Measurements from ENCODE around the gene DAPK3. TPM values are rescaled to one million over a fixed set of nuclear protein-coding genes. Genes with fewer than 3 reads are reported as not detected.
"Not testable (repeated sequence)": the region's sequence is repeated elsewhere in the genome, so short reads cannot be mapped to it uniquely, and the experiment has no call there.

DAPK3 gene
- polyA plus RNA-seq, 2 of the 4 experiments (the other 2 are of a cell fraction) = 33.0 to 54.9 TPM

DNA sequence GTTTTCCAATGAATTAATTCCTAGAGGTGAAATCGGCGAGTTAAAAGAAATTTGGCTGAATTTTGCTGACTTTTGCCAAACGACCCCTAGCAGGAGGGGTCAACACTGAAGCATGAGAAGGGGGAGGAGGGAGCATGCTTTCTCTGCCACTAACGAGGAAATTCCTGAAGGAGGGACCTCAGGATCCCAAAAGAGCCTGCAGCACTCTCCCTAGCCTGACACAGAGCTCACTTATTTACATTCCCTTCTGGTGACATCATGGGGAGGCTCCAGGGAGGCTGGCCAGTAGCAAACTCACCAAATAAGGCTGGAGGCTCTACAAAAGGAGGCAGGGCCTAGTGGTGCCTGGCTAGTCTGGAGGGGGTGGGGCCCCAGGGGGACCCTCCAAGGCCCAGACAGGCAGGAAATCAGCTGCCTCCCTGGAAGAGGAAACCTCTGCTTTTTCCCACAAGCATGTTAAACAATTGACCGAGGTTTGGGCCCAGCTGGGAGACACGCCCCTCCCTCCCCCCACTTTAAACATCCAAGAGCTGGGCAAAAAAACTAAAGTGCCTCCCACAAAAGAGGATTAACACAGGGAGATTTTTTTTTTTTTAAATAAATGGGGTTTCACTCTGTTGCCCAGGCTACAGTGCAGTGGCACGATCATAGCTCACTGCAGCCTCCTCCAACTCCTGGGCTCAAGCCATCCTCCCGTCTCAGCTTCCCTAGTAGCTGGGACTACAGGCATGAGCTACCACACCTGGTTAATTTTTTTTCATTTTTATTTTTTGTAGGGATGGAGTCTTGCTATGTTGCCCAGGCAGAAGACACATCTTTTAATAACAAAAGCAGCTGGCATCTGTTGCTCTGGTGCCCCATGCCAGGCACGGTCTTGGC lies 2.1 kb downstream of the DAPK3 start (continued):
- TF ChIP-seq EHMT2 (IDR thresholded peaks at IDR 0.05; ENCODE audit: low read depth) (no peak), MAZ (IDR thresholded peaks at IDR 0.05; ENCODE audit: borderline replicate concordance, low read depth, low read length) (no peak), EP300 (IDR thresholded peaks at IDR 0.05) (no peak), KDM5A (IDR thresholded peaks at IDR 0.05) (no peak), CHD4 (IDR thresholded peaks at IDR 0.05; ENCODE audit: borderline replicate concordance) (no peak), POLR2A (IDR thresholded peaks at IDR 0.05; ENCODE audit: low read length) (no peak), CBX8 (IDR thresholded peaks at IDR 0.05) (no peak), CBX2 (IDR thresholded peaks at IDR 0.05; ENCODE audit: borderline replicate concordance, low read depth) (no peak), POLR2AphosphoS2 (conservative IDR thresholded peaks at IDR 0.05; ENCODE audit: low read length) (no peak), BHLHE40 (IDR thresholded peaks at IDR 0.05; ENCODE audit: low read depth, low read length) (no peak), KDM1A (IDR thresholded peaks at IDR 0.05; ENCODE audit: low read depth) (no peak), NR3C1 (IDR thresholded peaks at IDR 0.05) (no peak), SMC3 (IDR thresholded peaks at IDR 0.05) (no peak), RCOR1 (IDR thresholded peaks at IDR 0.05; ENCODE audit: low read depth, low read length) (no peak), ZNF302 (CRISPR knock-in tag; IDR thresholded peaks at IDR 0.05) (no peak), PHF8 (IDR thresholded peaks at IDR 0.05; ENCODE audit: borderline replicate concordance, low read depth) (no peak), ZSCAN20 (CRISPR knock-in tag; IDR thresholded peaks at IDR 0.05) (no peak), FOSB (CRISPR knock-in tag; IDR thresholded peaks at IDR 0.05) (no peak), HOXB13 (CRISPR knock-in tag; IDR thresholded peaks at IDR 0.05; ENCODE audit: low read depth) (no peak), ZFP36 (IDR thresholded peaks at IDR 0.05; ENCODE audit: borderline replicate concordance, partially characterized antibody) (peak; percentile 86), HOXA7 (CRISPR knock-in tag; IDR thresholded peaks at IDR 0.05) (no peak), HDAC2 (IDR thresholded peaks at IDR 0.05) (no peak)
- TF ChIP-seq, protein P1, sequence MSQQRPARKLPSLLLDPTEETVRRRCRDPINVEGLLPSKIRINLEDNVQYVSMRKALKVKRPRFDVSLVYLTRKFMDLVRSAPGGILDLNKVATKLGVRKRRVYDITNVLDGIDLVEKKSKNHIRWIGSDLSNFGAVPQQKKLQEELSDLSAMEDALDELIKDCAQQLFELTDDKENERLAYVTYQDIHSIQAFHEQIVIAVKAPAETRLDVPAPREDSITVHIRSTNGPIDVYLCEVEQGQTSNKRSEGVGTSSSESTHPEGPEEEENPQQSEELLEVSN (IDR thresholded peaks at IDR 0.05; ENCODE audit: borderline replicate concordance, low read depth) = no peak
- TF ChIP-seq, protein P2, sequence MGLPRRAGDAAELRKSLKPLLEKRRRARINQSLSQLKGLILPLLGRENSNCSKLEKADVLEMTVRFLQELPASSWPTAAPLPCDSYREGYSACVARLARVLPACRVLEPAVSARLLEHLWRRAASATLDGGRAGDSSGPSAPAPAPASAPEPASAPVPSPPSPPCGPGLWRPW (IDR thresholded peaks at IDR 0.05) = no peak
- TF ChIP-seq, protein P3, sequence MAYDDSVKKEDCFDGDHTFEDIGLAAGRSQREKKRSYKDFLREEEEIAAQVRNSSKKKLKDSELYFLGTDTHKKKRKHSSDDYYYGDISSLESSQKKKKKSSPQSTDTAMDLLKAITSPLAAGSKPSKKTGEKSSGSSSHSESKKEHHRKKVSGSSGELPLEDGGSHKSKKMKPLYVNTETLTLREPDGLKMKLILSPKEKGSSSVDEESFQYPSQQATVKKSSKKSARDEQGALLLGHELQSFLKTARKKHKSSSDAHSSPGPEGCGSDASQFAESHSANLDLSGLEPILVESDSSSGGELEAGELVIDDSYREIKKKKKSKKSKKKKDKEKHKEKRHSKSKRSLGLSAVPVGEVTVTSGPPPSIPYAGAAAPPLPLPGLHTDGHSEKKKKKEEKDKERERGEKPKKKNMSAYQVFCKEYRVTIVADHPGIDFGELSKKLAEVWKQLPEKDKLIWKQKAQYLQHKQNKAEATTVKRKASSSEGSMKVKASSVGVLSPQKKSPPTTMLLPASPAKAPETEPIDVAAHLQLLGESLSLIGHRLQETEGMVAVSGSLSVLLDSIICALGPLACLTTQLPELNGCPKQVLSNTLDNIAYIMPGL (CRISPR knock-in tag; IDR thresholded peaks at IDR 0.05; ENCODE audit: borderline replicate concordance) = no peak
- TF ChIP-seq, protein P4, sequence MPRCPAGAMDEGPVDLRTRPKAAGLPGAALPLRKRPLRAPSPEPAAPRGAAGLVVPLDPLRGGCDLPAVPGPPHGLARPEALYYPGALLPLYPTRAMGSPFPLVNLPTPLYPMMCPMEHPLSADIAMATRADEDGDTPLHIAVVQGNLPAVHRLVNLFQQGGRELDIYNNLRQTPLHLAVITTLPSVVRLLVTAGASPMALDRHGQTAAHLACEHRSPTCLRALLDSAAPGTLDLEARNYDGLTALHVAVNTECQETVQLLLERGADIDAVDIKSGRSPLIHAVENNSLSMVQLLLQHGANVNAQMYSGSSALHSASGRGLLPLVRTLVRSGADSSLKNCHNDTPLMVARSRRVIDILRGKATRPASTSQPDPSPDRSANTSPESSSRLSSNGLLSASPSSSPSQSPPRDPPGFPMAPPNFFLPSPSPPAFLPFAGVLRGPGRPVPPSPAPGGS (IDR thresholded peaks at IDR 0.05) = no peak

DNA sequence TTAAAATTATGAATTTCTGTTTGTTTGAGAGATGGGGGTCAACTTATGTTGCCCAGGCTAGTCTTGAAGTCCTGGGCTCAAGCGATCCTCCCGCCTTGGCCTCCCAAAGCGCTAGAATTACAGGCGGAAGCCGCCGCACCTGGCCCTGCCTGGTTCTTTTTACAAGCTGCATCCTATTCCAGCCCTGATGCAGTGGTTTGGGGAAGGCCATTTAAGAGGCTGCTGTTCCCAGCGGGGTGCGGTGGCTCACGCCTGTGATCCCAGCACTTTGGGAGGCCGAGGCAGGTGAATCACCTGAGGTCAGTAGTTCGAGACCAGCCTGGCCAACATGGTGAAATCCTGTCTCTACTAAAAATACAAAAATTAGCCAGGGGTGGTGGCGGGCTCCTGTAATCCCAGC lies 2.9 kb downstream of the DAPK3 start:
- not testable (repeated sequence) for FAIRE-seq; ATAC-seq; DNase-seq (ENCODE audit: low read depth in 1 of 2, low spot score in 1 of 2); H3K9me3 ChIP-seq
- CTCF ChIA-PET = interaction anchor here (1.0 to 1.5 kb wide), 4 partner anchors 17 to 239 kb away, joined by 3 to 6 read pairs (median 4); partner anchors contain the start of gene EEF2
- peaks cover 23% of the 10 kb centered on the region for H3K4me1 ChIP-seq
- H3K4me2 ChIP-seq = peak overlapping the region; percentile 94
- POLR2A ChIA-PET = interaction anchor here (4.7 kb wide), 1 partner anchor 16 kb away, joined by 60 read pairs; the partner anchor contains the start of gene EEF2
- H3K4me3 ChIP-seq = peak overlapping the region; percentile 28; the same call in 1 of the 3 replicates
- H3K27ac ChIP-seq = peak overlapping the region; percentile 70 to 98
- 86% methylated on average over 8 of the region's 12 CpGs for WGBS (ENCODE audit: missing lambda C conversion rate)
